A549 (cell line): ENCODE measurements around the gene CYLC2. TPM values are rescaled to one million over a fixed set of nuclear protein-coding genes. Genes with fewer than 3 reads are reported as not detected.

ENCODE experiments used
- ATAC-seq, 2 experiments: fragments of 200-7000 bp in 1 of 2; fragments of >200 bp in 1 of 2; cut with Nextera tagmentation in 1 of 2; cut with Tn5 transposase in 1 of 2; 3 replicates each; pipeline versions ENCODE4 v1.8.0 to v1.9.1; 2018 to 2020; ENCODE audit warnings: mild to moderate bottlenecking in 1 of 2, moderate library complexity in 1 of 2
- CTCF ChIA-PET: fragments of 300-600 bp; sonication (Branson Sonifier 250); formaldehyde crosslinking; extraction: SDS; loops from one replicate; lab custom pipeline; 2021; ENCODE audit warnings: antibody characterized with exemption, inconsistent platforms; lab: Yijun Ruan, JAX
- POLR2A ChIA-PET: fragments of 350-600 bp; formaldehyde crosslinking; extraction: SDS; loops from one replicate; lab custom pipeline; 2021; ENCODE audit warnings: antibody characterized with exemption, inconsistent platforms; lab: Yijun Ruan, JAX
- DNase-seq, 2 experiments: peaks; one replicate each; pipeline versions ENCODE4 v3.0.0 to v3.0.0-alpha.2; 2011 to 2016; ENCODE audit warnings: low read depth in 1 of 2, low spot score in 1 of 2
- FAIRE-seq: peaks from 2 replicates; lab custom pipeline; 2011; peaks lifted over from hg19 to GRCh38; lab: Jason Lieb, UNC
- H3K27ac ChIP-seq, 2 experiments: fragments of >200 bp; sonication (Bioruptor Twin); formaldehyde crosslinking; 3 replicates each; pipeline ENCODE4 v1.5.1; 2016 to 2017
- H3K4me1 ChIP-seq: fragments of >200 bp; sonication (Bioruptor Twin); formaldehyde crosslinking; 3 replicates; pipeline ENCODE4 v1.6.1; 2016
- H3K4me2 ChIP-seq: fragments of >200 bp; sonication (Bioruptor Twin); formaldehyde crosslinking; 3 replicates; pipeline ENCODE4 v1.6.1; 2016
- H3K4me3 ChIP-seq: fragments of >200 bp; sonication (Bioruptor Twin); formaldehyde crosslinking; 3 replicates; pipeline ENCODE4 v1.5.1; 2016
- H3K9me3 ChIP-seq: fragments of >200 bp; sonication (Bioruptor Twin); formaldehyde crosslinking; 3 replicates; pipeline ENCODE4 v1.6.1; 2016
- BHLHE40 ChIP-seq: IDR thresholded peaks from 2 replicates; pipeline ENCODE4 v1.6.1; 2012; ENCODE audit warnings: low read depth, low read length, inconsistent platforms
- CEBPB ChIP-seq, 2 experiments: fragments of >200 bp in 1 of 2; sonication (Bioruptor Twin) in 1 of 2; formaldehyde crosslinking in 1 of 2; IDR thresholded peaks; 2 replicates each; pipeline ENCODE4 v1.6.1; 2012 to 2016
- CHD4 ChIP-seq: fragments of 200-600 bp; sonication (generic); IDR thresholded peaks from 2 replicates; pipeline ENCODE4 v1.6.1; 2016; ENCODE audit warnings: antibody characterized with exemption, mild to moderate bottlenecking, borderline replicate concordance
- EP300 ChIP-seq, 2 experiments: fragments of >200 bp; sonication (Bioruptor Twin); formaldehyde crosslinking; IDR thresholded peaks; 2 replicates in 1 of 2; 3 replicates in 1 of 2; pipeline ENCODE4 v1.6.1; 2016 to 2017
- FOSB ChIP-seq: fragments of 250-450 bp; sonication (Bioruptor Pico); IDR thresholded peaks from 2 replicates; pipeline ENCODE4 v1.5.0; 2020; ENCODE audit warnings: mild to moderate bottlenecking, moderate library complexity
- FOSL2 ChIP-seq, 2 experiments: fragments of 450-650 bp in 1 of 2; fragments of >200 bp in 1 of 2; sonication (Bioruptor Twin) in 1 of 2; formaldehyde crosslinking; IDR thresholded peaks; 2 replicates each; pipeline versions ENCODE4 v1.5.0 to v1.6.1; 2016 to 2020; ENCODE audit warnings: mild to moderate bottlenecking in 1 of 2, moderate library complexity in 1 of 2
- GATA3 ChIP-seq: IDR thresholded peaks from 2 replicates; pipeline ENCODE4 v1.6.1; 2012; ENCODE audit warnings: borderline replicate concordance
- HEYL ChIP-seq: fragments of 250-450 bp; sonication (Bioruptor Pico); IDR thresholded peaks from 2 replicates; pipeline ENCODE4 v1.8.0; 2021; ENCODE audit warnings: mild to moderate bottlenecking, moderate library complexity
- HOXA7 ChIP-seq: fragments of 250-450 bp; sonication (Bioruptor Pico); IDR thresholded peaks from 2 replicates; pipeline ENCODE4 v1.5.0; 2020; ENCODE audit warnings: mild to moderate bottlenecking, moderate library complexity
- JUN ChIP-seq, 2 experiments: fragments of >200 bp; sonication (Bioruptor Twin); formaldehyde crosslinking; IDR thresholded peaks; 2 replicates in 1 of 2; 3 replicates in 1 of 2; pipeline ENCODE4 v1.6.1; 2016 to 2017
- KDM1A ChIP-seq: fragments of 200-600 bp; sonication (generic); IDR thresholded peaks from 2 replicates; pipeline ENCODE4 v1.6.1; 2016; ENCODE audit warnings: low read depth, mild to moderate bottlenecking
- MAFK ChIP-seq: fragments of 450-650 bp; IDR thresholded peaks from 2 replicates; pipeline ENCODE4 v1.6.1; 2014; ENCODE audit not compliant: partially characterized antibody
- MAZ ChIP-seq: fragments of 150-350 bp; IDR thresholded peaks from 2 replicates; pipeline ENCODE4 v1.6.1; 2014; ENCODE audit warnings: antibody characterized with exemption, low read depth, low read length, borderline replicate concordance
- MYC ChIP-seq: IDR thresholded peaks from 2 replicates; pipeline ENCODE4 v1.6.1; 2012; ENCODE audit warnings: mild to moderate bottlenecking, inconsistent platforms, low read length, improper control_type of control experiment, borderline replicate concordance
- NR3C1 ChIP-seq: fragments of >200 bp; sonication (Bioruptor Twin); formaldehyde crosslinking; IDR thresholded peaks from 3 replicates; pipeline ENCODE4 v1.6.1; 2017
- PHF8 ChIP-seq: fragments of 200-600 bp; sonication (generic); IDR thresholded peaks from 2 replicates; pipeline ENCODE4 v1.6.1; 2016; ENCODE audit warnings: low read depth, mild to moderate bottlenecking, antibody characterized with exemption, moderate library complexity, borderline replicate concordance
- POLR2A ChIP-seq: IDR thresholded peaks from 2 replicates; pipeline ENCODE4 v1.6.1; 2012; ENCODE audit warnings: mild to moderate bottlenecking, low read length
- RAD21 ChIP-seq, 2 experiments: fragments of >200 bp in 1 of 2; sonication (Bioruptor Twin) in 1 of 2; formaldehyde crosslinking in 1 of 2; IDR thresholded peaks in 1 of 2; conservative IDR thresholded peaks in 1 of 2; 2 replicates in 1 of 2; 3 replicates in 1 of 2; pipeline ENCODE4 v1.6.1; 2012 to 2018; ENCODE audit warnings: inconsistent platforms in 1 of 2
- RCOR1 ChIP-seq: fragments of 150-350 bp; IDR thresholded peaks from 2 replicates; pipeline ENCODE4 v1.6.1; 2014; ENCODE audit warnings: antibody characterized with exemption, low read length, low read depth
- SMC3 ChIP-seq: fragments of >200 bp; sonication (Bioruptor Twin); formaldehyde crosslinking; IDR thresholded peaks from 3 replicates; pipeline ENCODE4 v1.6.1; 2018; ENCODE audit warnings: inconsistent platforms
- SREBF2 ChIP-seq: fragments of 450-650 bp; IDR thresholded peaks from 2 replicates; pipeline ENCODE4 v1.6.1; 2014; ENCODE audit warnings: mild to moderate bottlenecking, moderate library complexity
- TFCP2L1 ChIP-seq: fragments of 250-450 bp; sonication (Bioruptor Pico); IDR thresholded peaks from 2 replicates; pipeline ENCODE4 v1.5.0; 2021; ENCODE audit warnings: mild to moderate bottlenecking
- TP53 ChIP-seq: fragments of 250-450 bp; sonication (Bioruptor Pico); IDR thresholded peaks from 2 replicates; pipeline ENCODE4 v1.5.0; 2021; ENCODE audit warnings: mild to moderate bottlenecking, moderate library complexity
- ZNF302 ChIP-seq: fragments of 250-450 bp; sonication (Bioruptor Pico); IDR thresholded peaks from 2 replicates; pipeline ENCODE4 v1.9.0; 2021; ENCODE audit warnings: inconsistent platforms, mild to moderate bottlenecking, moderate library complexity
- ZSCAN20 ChIP-seq: fragments of 250-450 bp; sonication (Bioruptor Pico); IDR thresholded peaks from 2 replicates; pipeline ENCODE4 v1.8.0; 2022; ENCODE audit warnings: mild to moderate bottlenecking, moderate library complexity
- WGBS: methylation state at CpG from one replicate; pipeline ENCODE4 v1.1.6; 2017; ENCODE audit errors: missing lambda C conversion rate; 5-methylcytosine and 5-hydroxymethylcytosine counted together
- polyA plus RNA-seq, 4 experiments: library from polyadenylated mRNA; depleted of rRNA in 3 of 4; stranded (reverse); fragments of >200 nt; fragmentation: RNase III in 1 of 4; extraction: RNeasy Plus Mini Kit Qiagen cat#74134 plus additional on column Dnase treatment in 1 of 4; gene quantifications; 2 replicates in 3 of 4; 3 replicates in 1 of 4; pipeline ENCODE4 v1.2.3, GENCODE V29; 2011 to 2017
- TF ChIP-seq, protein P1 (sequence below): fragments of >200 bp; sonication (Bioruptor Twin); formaldehyde crosslinking; IDR thresholded peaks from 3 replicates; pipeline ENCODE4 v1.5.1; 2016
- TF ChIP-seq, protein P2 (sequence below): IDR thresholded peaks from 2 replicates; pipeline ENCODE4 v1.6.1; 2012
- TF ChIP-seq, protein P3 (sequence below): fragments of 150-350 bp; IDR thresholded peaks from 2 replicates; pipeline ENCODE4 v1.6.1; 2014; ENCODE audit warnings: low read depth, mild to moderate bottlenecking, low read length
- TF ChIP-seq, protein P4 (sequence below): fragments of 450-650 bp; IDR thresholded peaks from 2 replicates; pipeline ENCODE4 v1.6.1; 2014; ENCODE audit warnings: antibody characterized with exemption

Gene CYLC2
- polyA plus RNA-seq, 2 of the 4 experiments (the other 2 are of a cell fraction): not detected

DNA sequence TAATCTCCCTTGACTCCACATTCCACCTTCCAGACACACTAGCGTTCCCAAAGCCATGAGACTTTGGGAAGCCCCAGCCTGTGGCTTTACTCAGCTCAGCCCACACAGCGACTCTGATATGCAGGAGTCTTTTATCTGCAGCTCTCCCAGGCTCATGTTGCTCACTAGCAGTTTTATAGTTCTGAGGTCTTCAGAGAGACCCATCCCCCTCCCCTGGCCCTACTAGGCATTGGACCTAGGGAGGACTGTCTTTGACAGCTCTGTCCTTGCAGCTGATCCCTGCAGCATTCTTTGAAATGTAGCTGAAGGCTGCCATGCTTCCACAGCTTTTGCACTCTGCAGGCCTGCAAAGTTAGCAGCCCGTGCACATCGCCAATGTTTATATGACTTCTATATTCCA lies 19.9 kb upstream of the CYLC2 start:
- Histone ChIP-seq H3K4me2 (no peak overlapping the region), H3K9me3 (no peaks in the 10 kb centered on the region; the same call in 2 of the 3 replicates), H3K4me3 (no peak overlapping the region), H3K27ac (no peak overlapping the region), H3K4me1 (no peaks in the 10 kb centered on the region)
- TF ChIP-seq ZNF302 (CRISPR knock-in tag) (no peak), PHF8 (no peak), SREBF2 (no peak), ZSCAN20 (CRISPR knock-in tag) (no peak), RCOR1 (no peak), FOSB (CRISPR knock-in tag) (no peak), TP53 (CRISPR knock-in tag) (no peak), SMC3 (no peak), FOSL2 (IDR thresholded peaks at IDR 0.05) (no peak), FOSL2 (CRISPR knock-in tag; IDR thresholded peaks at IDR 0.05) (no peak)
- TF ChIP-seq, protein P1, sequence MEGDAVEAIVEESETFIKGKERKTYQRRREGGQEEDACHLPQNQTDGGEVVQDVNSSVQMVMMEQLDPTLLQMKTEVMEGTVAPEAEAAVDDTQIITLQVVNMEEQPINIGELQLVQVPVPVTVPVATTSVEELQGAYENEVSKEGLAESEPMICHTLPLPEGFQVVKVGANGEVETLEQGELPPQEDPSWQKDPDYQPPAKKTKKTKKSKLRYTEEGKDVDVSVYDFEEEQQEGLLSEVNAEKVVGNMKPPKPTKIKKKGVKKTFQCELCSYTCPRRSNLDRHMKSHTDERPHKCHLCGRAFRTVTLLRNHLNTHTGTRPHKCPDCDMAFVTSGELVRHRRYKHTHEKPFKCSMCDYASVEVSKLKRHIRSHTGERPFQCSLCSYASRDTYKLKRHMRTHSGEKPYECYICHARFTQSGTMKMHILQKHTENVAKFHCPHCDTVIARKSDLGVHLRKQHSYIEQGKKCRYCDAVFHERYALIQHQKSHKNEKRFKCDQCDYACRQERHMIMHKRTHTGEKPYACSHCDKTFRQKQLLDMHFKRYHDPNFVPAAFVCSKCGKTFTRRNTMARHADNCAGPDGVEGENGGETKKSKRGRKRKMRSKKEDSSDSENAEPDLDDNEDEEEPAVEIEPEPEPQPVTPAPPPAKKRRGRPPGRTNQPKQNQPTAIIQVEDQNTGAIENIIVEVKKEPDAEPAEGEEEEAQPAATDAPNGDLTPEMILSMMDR: no peak
- TF ChIP-seq, protein P2, sequence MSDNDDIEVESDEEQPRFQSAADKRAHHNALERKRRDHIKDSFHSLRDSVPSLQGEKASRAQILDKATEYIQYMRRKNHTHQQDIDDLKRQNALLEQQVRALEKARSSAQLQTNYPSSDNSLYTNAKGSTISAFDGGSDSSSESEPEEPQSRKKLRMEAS: no peak
- 44% methylated on average over 4 of the region's 4 CpGs for WGBS
- no peak for ATAC-seq
- no peak for DNase-seq
- ChIA-PET POLR2A (interaction anchor here (0.6 kb wide), 1 partner anchor 12 kb away, joined by 3 read pairs; no protein-coding TSS in a partner anchor), CTCF (no interaction called here)
- no peak for FAIRE-seq

DNA sequence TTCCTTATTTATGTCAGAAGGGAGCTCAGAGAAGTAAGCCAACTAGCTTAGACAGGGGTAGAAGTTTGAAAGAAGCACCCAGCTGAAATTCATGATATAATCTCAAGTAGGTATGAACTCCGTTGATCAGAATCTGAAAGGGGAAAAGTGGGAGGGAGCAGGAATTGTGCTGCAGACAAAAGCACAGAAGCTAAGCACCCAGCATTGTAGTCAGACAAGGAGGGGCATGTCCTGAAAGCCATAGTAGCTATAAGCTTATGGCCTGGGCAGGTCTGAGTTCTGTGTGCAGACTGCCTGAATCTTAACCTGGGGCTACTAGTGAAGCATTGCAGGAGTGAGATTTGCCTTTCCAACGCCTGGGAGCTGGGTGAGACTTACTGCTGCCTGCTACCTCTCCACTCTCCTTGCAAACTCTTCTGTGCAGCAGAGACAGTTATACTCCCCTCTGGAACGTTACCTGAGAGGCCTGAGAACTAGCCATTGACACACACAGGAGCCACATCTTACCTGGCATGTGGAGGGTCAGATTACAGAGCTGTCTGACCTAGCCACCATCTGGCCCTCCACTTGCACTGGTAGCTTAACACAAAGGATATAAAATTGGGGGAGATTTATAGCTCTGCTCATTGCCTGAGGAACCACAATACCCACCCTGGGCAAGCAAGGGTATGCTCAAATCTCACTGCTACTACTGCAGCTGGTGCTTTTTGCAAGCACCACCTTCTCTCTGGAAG lies 9.8 kb upstream of the CYLC2 start:
- 12% methylated on average over 3 of the region's 3 CpGs for WGBS
- no peaks in the 10 kb centered on the region for H3K4me1 ChIP-seq
- no peak overlapping the region for H3K27ac ChIP-seq
- no peak overlapping the region for H3K4me3 ChIP-seq
- TF ChIP-seq FOSB (CRISPR knock-in tag): no peak
- TF ChIP-seq MYC: no peak
- no peak for TF ChIP-seq MAFK
- no peak for TF ChIP-seq BHLHE40
- no peak for TF ChIP-seq MAZ
- no peak for TF ChIP-seq EP300 (IDR thresholded peaks at IDR 0.05)
- no peak for TF ChIP-seq TFCP2L1
- no peak for TF ChIP-seq SREBF2
- TF ChIP-seq, protein P1: no peak
- no peak for TF ChIP-seq RCOR1
- no peak for TF ChIP-seq CHD4
- CTCF ChIA-PET: no interaction called here
- H3K4me2 ChIP-seq: no peak overlapping the region
- ATAC-seq (no peak), DNase-seq (no peak), FAIRE-seq (no peak)
- POLR2A ChIA-PET: no interaction called here
- no peaks in the 10 kb centered on the region for H3K9me3 ChIP-seq

DNA sequence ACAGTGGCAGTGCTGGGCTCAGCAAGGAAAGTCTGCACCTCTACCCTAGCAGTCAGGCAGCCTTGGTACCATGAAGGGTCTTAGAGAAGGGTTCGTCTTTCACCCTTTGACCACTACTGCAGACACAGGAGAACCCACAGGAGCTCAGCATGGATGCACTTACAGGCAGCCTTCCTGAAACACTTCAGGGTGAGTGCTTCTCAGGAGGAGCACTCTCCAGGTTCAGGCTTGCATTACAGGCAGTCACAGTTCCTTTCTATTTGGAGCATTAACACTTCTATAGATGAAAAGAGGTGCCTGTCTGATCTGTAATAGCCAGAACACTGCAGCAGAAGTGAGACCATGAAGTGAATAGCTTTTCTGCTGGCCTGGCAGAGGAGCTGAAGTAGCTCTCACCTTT lies 8.7 kb upstream of the CYLC2 start:
- no peak for FAIRE-seq
- ChIA-PET CTCF (no interaction called here), POLR2A (no interaction called here)
- H3K4me1 ChIP-seq: no peaks in the 10 kb centered on the region
- H3K4me2 ChIP-seq: no peak overlapping the region
- WGBS: 40% methylated on average over 1 of the region's 1 CpG
- no peak for ATAC-seq
- TF ChIP-seq FOSL2 (IDR thresholded peaks at IDR 0.05) (no peak), FOSL2 (CRISPR knock-in tag; IDR thresholded peaks at IDR 0.05) (no peak), GATA3 (no peak), CEBPB (IDR thresholded peaks at IDR 0.05) (no peak), BHLHE40 (no peak), NR3C1 (no peak), HOXA7 (CRISPR knock-in tag) (no peak), RAD21 (conservative IDR thresholded peaks at IDR 0.05 in 1 of 2, IDR thresholded peaks at IDR 0.05 in 1 of 2) (no peak), POLR2A (no peak), KDM1A (no peak), HEYL (CRISPR knock-in tag) (no peak), JUN (IDR thresholded peaks at IDR 0.05) (no peak)
- TF ChIP-seq, protein P3, sequence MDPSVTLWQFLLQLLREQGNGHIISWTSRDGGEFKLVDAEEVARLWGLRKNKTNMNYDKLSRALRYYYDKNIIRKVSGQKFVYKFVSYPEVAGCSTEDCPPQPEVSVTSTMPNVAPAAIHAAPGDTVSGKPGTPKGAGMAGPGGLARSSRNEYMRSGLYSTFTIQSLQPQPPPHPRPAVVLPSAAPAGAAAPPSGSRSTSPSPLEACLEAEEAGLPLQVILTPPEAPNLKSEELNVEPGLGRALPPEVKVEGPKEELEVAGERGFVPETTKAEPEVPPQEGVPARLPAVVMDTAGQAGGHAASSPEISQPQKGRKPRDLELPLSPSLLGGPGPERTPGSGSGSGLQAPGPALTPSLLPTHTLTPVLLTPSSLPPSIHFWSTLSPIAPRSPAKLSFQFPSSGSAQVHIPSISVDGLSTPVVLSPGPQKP: no peak
- TF ChIP-seq, protein P4, sequence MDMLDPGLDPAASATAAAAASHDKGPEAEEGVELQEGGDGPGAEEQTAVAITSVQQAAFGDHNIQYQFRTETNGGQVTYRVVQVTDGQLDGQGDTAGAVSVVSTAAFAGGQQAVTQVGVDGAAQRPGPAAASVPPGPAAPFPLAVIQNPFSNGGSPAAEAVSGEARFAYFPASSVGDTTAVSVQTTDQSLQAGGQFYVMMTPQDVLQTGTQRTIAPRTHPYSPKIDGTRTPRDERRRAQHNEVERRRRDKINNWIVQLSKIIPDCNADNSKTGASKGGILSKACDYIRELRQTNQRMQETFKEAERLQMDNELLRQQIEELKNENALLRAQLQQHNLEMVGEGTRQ: no peak
- TF ChIP-seq, all 56 proteins: peak for 0
- H3K27ac ChIP-seq: no peak overlapping the region
- no peak for DNase-seq
- no peaks in the 10 kb centered on the region for H3K9me3 ChIP-seq
- H3K4me3 ChIP-seq: no peak overlapping the region
